Measurements from ENCODE around the gene PRICKLE1.

The PRICKLE1 gene

DNA sequence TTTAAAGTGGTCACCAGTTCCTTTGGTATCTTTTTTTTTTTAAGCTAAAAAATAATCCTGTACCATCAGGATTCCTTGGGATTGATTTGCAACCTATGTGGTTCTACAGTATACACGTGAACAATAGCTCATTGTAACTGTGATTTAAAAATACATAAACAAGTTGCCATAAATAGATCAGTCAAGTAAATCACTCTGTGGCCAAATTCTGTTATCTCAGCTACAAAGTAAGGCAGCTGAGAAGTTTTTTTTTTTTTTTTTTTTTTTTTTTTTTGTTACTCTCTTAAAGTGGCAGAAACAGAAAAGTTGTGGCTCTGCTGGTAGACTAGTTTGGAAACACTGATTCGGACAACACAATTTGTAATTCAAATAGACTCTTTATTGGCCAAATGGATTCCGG is 104.5 kb downstream of the PRICKLE1 start:
- no peak for DNase-seq

DNA sequence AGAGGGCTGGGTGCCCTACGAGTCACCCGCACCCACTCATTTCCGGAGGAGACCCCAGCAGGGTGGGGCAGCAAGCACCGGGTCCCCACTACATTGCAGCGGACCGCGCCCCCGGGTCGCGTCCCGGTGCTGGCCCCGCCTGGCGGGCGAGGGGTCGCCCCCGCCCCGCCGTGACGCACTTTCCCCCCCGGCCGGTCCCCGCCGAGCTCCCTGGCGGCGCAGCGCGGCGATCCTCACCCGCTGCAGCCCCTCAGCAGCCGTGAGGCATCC is 106.1 kb downstream of the PRICKLE1 start:
- peak; percentile 36 for DNase-seq

DNA sequence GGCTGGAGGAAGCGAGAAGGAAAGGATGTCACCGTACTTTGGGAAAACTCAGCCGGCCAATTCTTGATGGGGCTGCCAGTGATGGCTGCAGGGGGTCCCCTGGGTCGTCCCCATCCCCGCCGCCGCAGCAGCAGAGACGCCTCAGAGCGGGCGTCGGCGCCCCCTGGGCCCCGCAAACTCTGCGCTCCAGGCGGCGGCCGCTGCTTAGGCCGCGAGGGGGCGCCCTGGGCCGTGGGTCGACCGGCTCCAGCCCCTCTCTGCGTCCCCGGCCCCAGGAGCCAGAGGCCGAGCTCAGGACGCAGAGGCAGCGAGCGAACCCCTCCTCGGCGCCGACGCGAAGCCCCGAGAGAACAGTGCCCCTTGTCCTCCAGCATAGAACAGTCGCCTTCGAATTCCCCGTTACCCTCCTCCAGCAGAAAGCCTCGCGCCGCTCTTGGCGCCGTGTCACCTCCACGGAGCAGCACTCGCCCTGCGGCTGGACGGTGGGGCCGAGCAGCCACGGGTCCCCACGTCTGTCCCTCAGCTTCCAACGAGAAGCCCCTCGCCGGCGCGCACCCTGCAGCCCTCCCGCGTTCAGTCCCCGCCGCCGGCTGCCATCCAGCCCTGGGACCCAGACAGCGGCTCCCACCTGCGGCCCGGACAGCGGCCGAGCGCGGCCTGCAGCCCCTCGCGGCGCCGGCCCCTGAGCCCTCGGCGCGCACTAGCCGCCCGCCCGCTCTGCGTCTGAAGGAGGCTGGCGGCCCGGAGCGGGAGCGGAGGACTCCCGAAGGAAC is 106.6 kb downstream of the PRICKLE1 start:
- DNase-seq = peak; percentile 61

GRCh38 chr12:42482041-42482747 is 107.4 kb downstream of the PRICKLE1 start:
- DNase-seq = no peak

DNA sequence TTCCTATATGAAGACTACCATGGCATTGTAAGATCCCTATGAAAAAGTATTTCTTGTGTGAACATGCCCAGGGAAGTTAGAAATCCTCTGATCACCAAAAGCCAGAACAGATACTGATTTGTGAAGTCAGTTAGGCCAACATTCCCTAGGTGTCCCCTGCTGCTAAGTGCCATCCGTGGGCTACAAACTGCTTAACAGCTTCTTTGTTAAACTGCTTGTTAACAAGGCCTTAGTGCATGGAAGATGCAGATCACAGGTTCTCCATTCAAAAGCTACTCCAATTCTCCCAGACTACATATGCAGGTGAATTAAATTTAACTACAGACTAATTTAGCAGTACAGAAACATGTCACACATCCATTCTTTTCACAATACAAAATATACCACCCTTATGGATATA is 108.2 kb downstream of the PRICKLE1 start:
- DNase-seq = no peak

DNA sequence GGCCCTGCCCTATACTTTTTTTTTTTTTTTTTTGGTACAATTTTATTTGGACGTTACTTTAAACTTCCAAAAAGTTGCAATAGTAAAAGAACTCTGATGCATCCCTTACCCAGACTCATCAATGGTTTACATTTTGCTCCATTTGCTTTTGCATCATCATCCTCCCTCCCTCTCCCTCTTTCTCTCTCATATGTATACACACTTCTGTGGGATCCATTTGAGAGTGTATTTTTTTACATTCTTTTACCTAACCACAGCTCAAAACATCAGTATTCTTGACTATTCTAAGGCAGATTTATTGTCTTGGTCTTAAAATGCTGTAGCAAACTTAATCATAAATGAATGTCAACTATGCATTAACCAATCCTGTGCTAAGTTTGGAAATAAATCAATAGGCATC is 111.6 kb downstream of the PRICKLE1 start:
- DNase-seq = no peak

- no peak for DNase-seq
Observed at GRCh38 chr12:42475106-42475505, 114.4 kb downstream of the PRICKLE1 start.

- no peak for DNase-seq
Observed at GRCh38 chr12:42474391-42474790, 115.2 kb downstream of the PRICKLE1 start.

DNA sequence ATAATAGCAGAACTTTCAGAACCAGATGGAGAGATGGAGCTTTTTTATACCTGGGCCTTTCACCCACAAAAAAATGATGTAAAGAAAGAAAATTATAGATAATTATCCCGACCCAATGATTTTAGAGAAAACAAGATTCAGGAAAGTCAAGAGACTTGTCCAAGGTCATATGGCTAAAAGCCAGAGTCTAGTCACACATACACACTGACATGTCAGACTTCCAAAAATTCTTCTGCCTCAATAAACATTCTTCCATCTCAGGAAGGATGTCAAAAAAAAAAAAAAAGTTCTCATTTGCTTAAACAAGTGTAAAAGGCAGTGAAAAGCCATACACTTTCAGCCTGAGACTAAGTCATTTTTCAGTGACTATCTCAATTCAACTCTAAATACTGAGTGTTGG is 116.0 kb downstream of the PRICKLE1 start:
- no peak for DNase-seq

DNA sequence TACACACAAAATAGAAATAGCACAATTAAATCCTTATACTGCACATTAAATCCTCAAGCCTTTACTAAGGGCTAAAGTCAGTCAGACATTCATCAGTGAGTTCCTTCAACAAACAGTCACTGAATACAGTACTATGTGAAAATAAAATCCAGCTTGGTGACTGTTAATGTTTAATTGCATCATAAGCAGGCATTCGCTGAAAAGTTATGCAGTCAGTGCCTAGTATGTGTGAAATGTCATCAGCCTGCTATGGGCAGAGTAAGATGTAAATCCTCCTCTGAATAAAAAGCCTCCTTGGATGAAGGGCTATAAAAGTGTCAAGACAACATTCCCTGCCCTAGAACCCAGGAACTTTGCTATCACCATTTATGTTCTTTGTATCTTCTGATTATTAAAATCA is 116.4 kb downstream of the PRICKLE1 start:
- no peak for DNase-seq

DNA sequence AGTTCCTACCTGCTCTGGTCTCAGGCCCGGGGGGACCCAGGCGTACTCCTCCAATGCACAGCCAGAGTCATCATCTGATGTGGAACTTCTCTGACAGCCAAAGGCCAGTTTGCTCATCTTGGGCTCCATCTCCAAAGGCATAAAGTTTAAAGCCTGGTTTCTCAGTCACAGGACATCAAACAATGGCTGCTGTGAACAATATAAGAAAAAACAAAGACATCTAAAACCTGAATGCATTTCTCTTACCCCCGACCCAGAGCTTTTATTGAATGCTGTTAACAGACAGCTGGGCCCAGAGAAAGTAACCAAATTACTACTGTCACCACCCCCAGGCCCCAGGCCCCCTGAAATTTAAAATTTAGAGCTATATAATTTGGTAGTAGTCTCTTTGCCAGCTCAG is 117.2 kb downstream of the PRICKLE1 start:
- DNase-seq = no peak

DNA sequence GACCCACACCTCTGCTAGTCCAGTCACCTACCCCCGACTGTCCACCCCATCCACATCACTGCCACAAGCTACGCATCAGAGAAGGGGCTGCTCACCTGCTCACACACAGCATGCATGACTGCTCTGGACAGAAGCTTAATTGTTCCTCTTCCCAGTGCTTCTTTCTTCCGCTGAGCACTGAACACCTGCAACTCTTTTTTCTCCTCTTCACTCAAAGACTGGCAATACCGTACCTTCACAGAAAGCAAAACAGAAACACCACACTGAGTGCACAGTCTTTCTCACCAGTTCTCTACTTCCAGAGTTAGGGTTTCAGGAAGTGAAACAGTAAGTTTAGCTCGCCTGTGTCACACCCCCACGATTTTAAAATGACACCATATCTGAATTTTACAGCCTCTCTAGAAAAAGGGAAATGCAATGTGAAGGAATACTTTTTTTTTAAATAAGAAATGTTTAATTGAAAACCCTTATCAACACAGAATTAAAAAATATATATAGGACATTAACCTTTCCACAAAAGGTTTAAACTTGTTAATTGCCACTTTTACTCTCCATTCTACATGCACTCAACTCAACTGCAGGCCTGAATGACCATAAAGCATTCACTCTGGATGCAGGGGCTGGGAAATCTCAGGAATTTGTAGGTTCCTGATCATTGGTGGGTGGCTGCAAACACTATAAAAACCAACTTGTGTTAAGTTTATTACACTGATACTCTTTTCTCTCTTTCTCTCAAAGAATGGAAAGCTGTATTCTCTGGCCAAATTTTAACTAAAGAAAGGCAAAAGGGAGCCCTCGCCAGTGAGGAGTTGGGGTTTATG is 120.0 kb downstream of the PRICKLE1 start:
- DNase-seq = no peak

DNA sequence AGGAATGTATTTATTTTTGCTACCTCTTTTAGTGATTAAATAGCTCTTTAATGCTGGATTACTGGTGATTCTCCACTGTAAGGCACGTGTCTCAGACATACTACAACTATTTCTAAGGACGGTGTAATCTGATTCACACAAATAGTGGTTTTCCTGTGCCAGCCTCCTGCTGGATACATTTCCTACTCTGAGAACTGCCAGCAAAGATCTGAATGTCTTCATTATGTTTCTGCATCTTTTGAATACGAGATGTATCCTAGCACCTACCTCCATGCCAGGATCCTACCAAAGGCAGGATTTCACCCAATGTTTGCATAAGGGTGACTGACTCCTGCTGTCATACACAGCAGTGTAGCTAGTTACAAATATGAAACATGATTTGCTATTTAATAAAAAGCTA is 120.6 kb downstream of the PRICKLE1 start:
- DNase-seq = no peak

GRCh38 chr12:42468341-42468821 is 121.2 kb downstream of the PRICKLE1 start:
- DNase-seq = no peak

- no peak for DNase-seq
Observed at GRCh38 chr12:42463671-42464070, 125.9 kb downstream of the PRICKLE1 start.

- no peak for DNase-seq
Observed at GRCh38 chr12:42462486-42462885, 127.1 kb downstream of the PRICKLE1 start.

- DNase-seq = no peak
Observed at GRCh38 chr12:42459336-42459847, 130.2 kb downstream of the PRICKLE1 start.

DNA sequence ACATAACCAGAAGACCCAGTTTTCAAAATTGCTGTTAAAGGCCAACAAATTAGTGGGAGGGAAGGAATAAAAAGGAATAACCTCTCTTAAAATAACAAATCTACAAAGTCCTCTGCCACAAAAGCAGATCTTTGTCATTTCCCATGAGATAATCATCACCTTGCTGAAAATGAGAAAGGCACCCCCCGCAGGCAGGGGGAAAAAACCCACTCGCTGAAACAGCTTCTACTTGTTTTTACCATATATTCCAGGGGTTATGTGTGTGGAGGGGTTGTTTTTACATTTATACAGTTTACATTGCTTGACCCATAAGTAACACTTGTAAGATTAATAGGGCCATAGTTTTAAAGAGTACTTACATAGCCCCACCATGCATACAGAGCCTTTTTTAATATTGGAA is 131.0 kb downstream of the PRICKLE1 start:
- DNase-seq = no peak

DNA sequence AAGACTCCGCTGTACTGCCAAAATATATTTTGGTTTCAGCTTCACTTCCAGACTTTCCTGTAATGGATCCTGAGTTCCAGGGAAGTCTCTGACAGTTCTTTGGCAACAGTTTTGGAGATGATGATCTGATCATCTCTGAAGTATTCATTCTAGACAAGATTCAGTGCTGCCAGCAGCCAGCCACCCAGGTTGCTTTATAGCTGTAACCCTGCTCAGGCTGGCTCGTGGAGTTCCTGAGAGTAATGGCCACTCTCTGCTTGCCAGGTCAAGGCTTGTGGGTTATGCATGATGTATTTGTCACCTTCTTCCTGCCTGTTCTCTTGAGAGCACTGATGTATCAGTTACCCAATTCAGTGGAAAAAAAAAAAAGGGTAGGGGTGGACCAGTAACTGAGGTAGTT is 139.3 kb downstream of the PRICKLE1 start:
- no peak for DNase-seq

- no peak for DNase-seq
Observed at GRCh38 chr12:42448841-42449240, 140.7 kb downstream of the PRICKLE1 start.

GRCh38 chr12:42447371-42447786 is 142.2 kb downstream of the PRICKLE1 start:
- DNase-seq = no peak

- DNase-seq = no peak
Observed at GRCh38 chr12:42446761-42447160, 142.8 kb downstream of the PRICKLE1 start.

DNA sequence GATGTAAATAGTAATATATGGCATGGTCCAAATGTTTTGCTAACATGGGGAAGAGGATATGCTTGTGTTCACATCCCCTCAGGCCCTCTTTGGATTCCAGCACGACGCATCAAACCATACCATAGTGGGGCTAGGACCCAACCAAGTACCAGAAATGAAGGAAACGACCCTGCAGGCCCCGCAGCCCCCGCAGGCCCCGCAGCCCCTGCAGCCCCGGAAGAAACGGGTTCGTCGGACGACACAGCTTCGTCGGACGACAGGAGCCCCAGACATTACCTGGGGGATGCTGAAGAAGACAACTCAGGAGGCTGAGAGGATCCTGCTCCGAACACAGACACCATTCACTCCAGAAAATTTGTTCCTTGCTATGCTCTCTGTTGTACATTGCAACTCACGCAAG is 143.7 kb downstream of the PRICKLE1 start:
- DNase-seq = no peak

All from stimulated activated CD4-positive, alpha-beta T cell treated with anti-CD3 and anti-CD28 coated beads, Interleukin-4, amount 100 ng/mL, for 1 hour (primary cell).